Stimulated activated CD8-positive, alpha-beta memory T cell treated with anti-CD3 and anti-CD28 coated beads, Interleukin-4, amount 100 ng/mL, for 24 hours (primary cell): ENCODE measurements around the gene FOXF2.
"Not testable (repeated sequence)": the region's sequence is repeated elsewhere in the genome, so short reads cannot be mapped to it uniquely, and the experiment has no call there.

ENCODE experiments used
- DNase-seq: peaks from one replicate; pipeline ENCODE4 v3.0.0-alpha.2; 2020; ENCODE audit warnings: low read depth

The FOXF2 gene

DNA sequence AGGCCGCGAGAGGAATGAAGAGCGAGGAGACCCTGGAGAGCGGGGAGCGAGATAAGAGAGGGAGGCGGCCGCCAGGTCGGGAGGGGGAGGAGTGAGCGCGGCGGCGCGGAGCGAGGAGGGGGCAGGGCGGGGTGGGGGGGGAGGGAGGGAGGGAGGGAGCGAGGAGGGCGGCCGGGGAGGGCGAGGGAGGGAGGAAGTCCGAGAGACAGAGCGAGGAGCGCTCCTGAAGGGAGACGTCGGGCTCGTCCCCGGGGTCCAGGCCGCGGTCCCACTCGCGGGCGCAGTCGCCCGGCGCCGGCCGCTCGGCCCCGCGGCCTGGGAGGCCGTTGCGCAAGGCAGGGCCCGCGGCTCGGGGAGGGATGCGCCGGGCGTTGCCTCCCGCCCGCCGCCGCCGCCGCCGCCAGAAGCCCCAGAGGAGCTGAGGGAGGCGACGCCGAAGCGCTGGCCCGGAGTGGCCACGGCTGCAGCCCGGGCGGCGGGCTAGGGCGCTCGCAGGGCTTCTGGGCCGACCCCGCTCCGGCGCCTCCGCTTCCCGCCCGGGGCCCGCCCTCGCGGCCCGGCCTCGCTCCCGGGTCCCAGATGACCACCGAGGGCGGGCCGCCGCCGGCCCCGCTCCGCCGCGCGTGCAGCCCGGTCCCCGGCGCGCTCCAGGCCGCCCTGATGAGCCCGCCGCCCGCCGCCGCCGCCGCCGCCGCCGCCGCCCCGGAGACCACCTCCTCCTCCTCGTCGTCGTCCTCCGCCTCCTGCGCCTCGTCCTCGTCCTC, at the start of gene FOXF2:
TSS of gene FOXF2 (plus strand) at position 208 of the 764 bp plus-strand sequence. CDS start at position 580, 372 bp downstream.
- no peak for DNase-seq

DNA sequence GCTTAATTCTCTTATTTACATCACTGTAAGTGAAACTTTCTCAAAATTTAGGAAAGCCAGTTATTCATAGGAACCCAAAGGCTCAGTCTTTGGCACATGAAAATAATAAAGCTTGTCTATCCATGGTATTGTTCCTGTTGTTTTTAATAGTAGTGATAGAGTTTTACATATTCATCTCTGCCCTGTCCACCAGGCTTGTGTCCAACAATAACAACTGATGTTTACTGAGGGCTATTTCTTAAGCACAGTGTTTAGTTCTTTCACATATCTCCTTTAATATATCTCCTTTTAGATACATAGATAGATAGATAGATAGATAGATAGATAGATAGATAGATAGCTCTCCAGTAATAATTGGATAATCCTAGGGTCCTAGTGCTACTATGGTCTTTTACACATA, 43.3 kb upstream of the FOXF2 start:
- no peak for DNase-seq

DNA sequence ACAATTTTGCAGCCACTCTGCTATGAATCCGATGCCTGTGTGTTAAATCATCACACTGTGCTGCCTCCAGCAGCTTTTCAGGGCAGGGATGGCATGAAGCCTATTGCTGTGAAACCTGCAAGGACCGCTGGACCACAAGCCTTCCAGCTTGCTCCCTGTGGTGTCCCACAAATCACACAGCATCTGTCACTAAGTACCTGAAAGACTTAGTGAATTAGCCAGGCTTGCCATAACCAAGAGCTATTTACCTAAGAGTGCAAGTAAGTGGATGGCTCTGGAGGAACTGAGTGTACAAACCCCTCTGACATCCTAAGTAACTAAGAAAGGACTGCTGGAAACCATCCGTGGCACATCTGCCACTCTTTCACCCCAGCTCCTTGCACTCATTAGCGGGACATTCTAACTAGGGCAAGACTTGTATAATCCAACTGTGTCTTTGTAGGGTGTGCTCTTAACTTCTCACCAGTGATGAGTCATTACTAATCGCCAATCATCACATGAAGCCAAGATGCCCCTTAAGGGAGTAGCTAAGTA, 42.8 kb upstream of the FOXF2 start:
- no peak for DNase-seq

DNA sequence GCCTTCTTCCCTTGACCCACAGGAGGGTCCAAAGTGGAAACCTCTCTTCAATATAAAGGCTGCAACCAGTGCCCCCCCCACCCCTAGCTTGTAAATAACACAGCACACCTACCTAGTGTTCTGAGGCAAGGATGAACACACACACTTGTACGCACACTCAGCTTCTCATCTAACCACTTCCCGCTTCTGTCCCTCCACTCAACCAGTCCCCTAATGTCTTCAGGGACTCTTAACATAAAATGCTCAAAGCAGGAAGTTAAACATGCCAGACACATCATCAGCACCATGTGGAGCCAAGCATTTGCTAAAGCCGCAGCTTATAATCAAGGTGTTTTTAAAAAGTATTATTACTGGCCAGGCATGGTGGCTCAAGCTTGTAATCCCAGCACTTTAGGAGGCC, 42.2 kb upstream of the FOXF2 start:
- DNase-seq = no peak

DNA sequence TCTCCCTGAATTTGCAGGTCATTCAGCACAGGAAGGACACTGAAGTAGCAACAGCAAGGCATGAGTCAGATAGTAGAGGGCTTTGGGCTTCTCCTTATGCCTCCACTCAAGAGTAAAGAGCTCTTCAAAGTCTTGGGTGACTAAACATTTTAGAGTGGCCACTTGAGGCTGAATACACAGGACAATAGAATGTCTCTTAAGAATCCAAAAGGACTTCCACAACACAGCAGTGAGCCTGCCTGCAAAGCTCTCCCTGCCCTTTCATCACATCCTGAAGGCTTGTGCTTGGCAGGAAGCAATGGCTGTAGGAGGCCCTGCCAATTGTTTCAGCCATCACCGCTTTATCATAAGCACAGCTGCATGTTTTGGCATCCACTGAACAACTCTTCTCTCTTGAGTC, 40.7 kb upstream of the FOXF2 start:
- no peak for DNase-seq

DNA sequence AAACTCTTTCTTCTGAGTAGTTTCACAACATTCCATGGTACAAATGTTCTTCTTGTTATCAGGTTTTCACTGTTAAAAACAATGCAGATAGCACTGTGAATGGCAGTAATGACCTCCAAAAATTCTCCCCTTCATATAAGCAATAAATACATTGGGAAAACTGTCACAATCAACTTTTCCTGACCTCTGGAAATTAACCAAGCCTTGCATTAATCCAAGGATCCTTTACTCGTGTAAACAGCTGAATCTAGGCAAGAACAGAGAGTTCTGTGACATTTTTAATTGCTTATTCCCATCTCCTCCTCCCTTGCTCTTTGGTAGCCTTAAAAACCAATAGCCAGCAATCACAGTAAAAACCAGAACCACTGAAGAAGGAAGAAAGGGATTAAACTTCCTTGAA, 39.7 kb upstream of the FOXF2 start:
- DNase-seq = no peak

DNA sequence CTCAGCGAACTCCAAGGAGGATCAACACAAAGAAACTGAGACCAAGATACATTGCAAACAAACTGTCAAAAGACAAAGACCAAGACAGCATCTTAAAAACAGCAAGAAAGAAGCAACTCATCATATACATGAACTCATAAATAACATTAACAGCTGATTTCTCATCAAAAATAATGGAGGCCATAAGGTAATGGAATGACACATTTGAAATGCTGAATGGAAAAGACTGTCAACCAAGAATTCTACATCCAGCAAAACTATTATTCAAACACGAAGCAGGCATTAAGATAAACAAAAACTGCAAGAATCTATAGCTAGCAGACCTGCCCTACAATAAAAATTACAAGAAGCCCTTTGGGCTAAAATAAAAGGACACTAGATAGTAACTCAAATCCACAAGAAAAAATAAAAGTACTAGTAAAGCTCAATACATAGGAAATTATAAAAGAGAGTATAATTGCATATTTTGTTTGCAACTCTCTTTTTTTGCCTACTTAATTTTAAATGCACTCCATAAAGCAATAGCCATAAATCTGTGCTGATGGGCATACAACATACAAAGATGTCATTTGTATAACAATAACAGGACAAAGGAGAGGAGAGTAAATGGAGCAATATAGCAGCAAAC, 37.9 kb upstream of the FOXF2 start:
- no peak for DNase-seq

DNA sequence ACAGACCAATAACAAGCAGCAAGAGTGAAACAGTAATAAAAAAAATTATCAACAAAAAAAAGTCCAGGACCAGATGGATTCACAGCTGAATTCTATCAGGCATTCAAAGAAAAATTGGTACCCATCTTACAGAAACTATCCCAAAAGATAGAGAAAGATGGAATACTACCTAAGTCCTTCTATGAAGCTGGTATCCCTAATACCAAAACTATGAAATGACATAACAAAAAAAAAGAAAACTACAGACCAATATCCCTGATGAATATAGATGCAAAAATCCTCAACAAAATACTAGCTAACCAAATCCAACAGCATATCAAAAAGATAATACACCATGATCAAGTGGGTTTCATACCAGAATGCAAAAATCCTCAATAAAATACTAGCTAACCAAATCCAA, 34.3 kb upstream of the FOXF2 start:
- DNase-seq = not testable (repeated sequence)

DNA sequence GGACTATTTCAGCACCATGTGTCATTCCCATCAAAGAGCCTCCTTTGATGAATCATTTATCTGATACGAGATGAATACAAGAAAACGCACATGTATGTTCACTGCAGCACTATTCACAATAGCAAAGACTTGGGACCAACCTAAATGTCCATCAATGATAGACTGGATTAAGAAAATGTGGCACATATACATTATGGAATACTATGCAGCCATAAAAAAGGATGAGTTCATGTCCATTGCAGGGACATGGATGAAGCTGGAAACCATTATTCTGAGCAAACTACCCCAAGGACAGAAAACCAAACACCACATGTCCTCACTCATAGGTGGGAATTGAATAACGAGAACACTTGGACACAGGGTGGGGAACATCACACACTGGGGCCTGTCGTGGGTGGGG, 27.7 kb upstream of the FOXF2 start:
- DNase-seq = not testable (repeated sequence)

DNA sequence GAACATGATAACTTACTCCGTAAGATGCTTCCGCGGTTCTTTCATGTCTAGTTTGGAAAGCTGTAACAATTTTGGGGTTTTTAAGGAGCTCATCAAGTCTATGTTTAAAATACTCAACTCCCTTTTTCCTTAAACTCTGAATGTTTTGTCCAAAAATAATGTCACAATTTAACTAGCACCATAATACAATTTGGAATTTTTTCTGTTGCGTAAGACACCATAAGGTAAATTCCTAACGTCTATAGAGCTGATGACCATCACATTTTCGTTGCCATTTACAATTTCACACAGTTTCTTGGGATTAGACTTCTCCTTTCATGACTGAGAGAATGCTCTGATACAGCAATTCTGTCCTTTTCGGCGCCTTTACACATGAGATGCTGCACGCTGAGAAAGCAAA, 26.7 kb upstream of the FOXF2 start:
- no peak for DNase-seq

DNA sequence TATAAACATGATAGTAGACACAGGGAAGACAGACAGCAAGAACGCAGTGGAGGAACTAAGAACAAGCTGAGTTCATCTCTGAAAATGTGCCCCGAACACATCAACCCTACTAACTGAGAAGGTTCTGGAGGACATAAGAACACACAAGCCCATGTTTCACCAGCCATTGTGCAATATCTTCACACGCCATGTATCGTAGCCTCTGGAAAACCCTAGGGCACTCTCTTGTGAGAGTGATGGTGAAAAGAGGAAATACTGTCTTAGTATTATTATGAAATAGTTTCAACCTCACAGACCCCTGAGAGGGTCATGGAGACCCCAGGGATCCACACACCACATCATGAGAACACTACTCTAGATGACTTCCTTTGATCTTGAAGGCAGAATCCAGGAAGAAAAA, 26.1 kb upstream of the FOXF2 start:
- no peak for DNase-seq

DNA sequence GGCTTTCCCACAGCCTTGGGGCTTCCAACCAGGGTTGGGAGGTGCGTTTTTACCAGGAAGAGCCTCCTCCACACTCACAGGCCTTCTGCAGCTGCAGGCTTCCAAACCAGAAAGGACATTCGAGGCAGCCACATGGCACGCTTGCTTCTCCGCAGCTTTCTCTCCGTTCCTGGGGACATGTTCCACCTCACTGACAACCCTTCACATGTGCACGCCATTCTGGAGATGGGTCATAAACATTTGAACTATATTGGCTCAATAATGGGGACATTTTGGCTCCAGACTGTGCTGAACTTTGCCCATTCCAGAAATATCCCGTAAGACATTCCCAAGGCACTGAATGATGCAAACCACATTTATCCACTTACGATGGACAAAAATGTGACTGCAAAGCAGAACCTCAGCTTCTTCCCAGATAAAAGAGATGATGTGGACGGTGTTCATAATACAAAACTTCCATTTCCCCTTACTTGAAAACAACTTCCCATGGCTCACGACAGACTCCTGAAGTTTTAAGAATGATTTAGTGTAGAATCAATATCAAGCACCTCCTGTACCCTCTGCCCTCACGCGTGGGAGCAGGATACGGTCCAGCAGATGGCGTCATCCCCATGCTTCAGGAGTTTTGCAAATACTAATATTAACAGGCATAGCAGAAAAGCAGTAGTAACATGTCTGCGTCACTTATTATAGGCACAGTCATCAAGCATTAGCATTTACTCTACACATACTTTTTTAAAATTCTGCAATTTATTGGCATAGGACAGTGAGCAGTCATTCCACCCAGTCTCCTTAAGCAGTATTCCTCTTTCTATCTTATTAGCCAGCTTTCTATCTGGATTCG, 25.4 kb upstream of the FOXF2 start:
- no peak for DNase-seq

DNA sequence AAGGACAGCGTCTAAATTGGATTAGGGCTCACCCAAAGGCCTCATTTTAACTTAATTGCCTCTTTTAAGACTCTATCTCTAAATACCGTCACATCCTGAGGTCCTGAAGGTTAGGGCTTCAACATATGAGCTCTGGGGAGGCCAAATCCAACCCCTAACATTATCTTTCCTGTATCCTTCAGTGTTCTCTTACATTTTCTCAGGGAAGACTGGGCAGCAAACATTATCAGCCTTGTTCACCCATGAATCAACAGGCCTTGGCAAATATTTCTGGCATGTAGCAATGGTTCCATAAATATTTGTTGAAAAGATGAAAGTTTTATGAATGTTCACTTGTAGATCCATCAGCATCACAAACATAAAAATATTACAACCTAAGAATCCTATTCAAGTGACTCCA, 24.6 kb upstream of the FOXF2 start:
- DNase-seq = no peak

DNA sequence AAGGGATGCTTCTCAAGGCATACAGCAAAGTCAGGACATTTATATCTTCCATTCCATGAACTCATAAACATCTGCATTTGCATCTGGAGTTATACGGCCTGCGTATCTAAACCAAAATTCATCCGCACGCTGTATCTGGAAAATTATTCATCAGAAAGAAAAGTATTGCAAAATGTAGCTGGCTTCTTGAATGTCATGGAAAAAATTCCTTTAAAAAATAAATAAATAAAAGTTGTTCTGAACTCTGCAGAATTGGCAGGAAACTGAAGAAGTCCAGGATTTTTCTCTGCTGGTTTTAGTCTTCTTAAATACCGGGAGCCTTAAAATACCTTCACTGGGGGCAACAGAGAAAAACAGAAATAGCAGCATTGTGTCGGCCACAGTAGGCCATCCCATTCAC, 23.7 kb upstream of the FOXF2 start:
- no peak for DNase-seq

DNA sequence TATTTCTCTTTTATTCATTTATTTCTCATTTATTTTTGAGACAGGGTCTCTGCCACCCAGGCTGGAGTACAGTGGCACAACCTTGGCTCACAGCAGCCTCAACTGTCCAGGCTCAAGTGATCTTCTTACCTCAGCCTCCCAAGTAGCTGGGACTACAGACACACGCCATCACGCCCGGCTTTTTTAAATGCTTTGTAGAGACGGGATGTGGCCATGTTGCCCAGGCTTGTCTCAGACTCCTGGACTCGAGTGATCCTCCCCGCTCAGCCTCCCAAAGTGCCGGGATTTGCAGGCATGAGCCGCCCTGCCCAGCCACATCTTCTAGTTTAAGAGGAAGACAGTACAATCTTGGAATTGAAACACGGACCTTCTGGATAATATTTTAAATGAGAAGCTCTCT, 21.6 kb upstream of the FOXF2 start:
- no peak for DNase-seq

DNA sequence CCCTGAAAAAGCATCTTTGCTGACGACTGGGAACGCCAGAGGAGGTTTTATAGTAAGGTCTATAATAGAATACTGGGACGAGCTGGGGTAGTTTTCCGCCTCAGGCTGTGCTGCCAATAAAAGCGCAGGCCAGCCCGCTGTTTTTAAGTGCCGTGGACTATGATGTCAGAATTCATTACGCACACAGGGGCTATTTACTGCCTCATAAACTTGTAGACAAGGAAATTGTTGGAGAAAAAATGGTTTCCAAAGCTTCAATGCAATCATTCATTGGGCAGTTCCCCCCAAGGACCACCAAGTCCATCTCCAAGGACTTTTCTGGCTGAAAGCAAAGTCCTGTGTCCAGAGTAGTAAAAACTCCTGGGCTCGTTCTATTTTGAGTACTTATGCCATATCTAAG, 20.4 kb upstream of the FOXF2 start:
- no peak for DNase-seq

DNA sequence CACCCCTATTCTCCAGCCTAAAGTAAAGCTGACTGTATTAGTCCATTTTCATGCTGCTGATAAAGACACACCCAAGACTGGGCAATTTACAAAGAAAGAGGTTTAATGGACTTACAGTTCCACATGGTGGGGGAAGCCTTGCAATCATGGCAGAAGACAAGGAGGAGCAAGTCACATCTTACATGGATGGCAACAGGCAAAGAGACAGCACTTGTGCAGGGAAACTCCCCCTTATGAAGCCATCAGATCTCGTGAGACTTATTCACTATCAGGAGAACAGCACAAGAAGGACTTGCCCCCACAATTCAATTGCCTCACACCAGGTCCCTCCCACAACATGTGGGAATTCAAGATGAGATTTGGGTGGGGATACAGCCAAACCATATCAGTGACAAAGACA, 19.7 kb upstream of the FOXF2 start:
- not testable (repeated sequence) for DNase-seq

DNA sequence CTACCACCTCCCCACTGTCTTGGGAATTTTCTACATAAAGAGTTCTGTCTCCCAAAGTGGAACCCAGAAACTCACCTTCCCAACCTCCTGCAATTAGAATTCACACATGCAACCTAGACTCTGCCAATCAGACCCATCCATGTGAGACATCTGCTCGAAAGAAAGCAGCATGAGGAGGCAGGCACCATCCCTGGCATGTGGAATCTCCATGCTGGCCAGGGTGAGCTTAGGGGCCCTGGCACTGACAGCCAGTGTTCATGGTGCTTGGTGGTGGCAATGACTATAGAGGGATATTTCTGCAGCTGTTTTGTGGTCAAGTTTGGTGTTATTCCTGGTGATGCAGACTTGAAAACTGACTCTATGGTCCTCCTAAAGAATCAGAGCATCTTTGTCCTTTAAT, 17.4 kb upstream of the FOXF2 start:
- no peak for DNase-seq

DNA sequence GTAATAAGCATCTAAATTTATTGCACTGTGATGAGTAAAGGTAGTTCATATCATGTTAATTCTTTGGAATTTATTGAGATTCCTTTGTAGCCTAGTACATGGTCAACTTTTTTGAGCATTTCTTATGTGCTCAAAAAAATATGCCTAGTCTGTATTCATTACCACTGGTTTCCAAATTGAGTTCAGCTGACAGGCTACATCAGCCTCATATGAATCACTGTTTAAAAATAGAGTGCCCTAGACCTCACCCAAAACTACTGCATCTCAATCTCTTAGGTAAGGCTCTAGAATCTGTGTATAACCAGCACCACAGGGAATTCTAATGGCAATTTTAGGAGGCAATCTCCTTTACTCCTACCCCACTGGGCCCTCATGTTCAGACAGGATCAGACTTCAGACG, 16.7 kb upstream of the FOXF2 start:
- DNase-seq = no peak

DNA sequence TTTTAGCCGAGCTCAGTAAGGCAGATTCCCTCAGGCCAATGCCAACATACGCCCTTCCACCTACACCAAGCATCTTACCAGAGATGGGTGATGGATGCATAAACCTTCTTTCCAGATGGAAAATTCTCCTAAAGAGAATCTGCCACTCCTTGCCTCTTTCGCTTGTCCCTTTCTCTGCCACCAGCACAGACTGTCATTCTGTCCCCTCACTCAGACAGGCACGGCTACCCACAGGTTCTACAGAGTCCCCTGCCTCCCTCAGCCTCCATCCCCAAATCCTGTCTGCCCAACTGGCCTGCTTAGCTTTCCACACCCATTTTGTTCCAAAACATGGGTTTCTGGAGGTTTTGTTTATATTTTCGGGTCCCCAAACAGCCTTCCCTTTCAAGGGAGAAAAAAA, 12.7 kb upstream of the FOXF2 start:
- DNase-seq = no peak

DNA sequence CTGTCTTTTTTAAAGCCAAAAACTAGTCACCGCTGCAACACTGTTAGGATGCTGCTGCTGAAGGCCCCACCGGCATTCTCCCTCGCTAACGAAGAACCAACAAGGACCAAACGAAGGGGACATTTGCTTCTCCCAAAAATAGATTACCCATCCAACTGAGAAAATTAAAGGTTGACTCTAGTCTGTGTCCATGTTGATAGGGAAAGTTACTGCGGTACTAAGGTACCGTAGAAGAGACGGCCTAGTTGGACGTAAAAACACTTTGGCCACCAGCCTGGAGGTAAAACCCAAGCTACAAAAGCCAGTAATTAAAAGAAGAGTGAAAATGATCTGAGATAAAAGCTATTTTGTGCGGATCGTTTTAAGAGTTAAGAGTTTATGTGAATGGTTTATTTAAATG, 11.8 kb upstream of the FOXF2 start:
- DNase-seq = no peak

DNA sequence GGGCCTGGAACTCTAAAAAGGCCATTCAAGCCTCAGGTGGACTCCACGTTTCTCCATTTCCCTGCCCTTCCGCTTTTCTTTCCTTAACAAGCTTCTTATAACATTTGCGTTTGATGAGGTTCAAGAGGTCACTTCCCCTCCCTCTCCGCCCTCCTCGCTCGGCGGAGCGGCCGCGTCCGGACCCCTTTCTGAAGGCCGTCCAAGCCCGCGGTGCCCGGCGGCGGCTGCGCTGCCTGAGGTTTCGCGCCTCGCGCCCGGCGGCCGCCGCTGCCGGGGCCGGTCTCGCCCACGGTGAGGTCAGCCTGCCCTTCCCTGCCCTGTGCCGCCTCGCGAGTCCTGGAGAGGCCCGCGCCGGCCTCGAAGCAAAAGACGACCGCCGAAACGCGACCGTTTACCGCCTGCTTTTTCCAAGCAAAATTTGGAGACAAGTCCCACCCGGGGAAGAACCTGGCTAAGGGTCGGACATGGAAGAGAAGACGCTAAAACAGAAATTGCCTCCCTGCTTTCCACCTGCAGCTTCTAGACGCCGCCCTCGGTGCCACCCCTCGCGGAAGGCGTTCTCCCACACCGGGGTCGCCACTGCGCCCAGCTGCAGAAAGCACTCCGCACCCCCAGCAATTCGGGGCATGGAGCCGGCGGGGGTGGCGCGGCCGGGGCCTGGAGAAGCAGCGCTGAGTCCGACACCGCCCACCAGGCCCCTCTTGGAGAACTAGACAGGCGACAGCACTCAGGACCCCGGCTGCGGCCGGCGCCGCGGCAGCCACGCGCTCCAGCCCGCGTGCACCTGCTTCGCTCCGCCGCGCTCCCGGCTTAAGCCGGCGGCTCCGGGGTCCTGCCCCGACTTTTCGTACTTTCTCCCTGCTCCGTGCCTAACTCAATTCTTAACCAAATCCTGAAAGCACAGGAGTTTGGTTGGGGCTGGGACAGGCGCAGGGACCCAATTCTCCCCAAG, 11.0 kb upstream of the FOXF2 start:
- no peak for DNase-seq
